Mesenchymal stem cell (in vitro differentiated cells and primary cell): ENCODE measurements around the gene DPYD.

ENCODE experiments used
- DNase-seq: peaks from one replicate; pipeline ENCODE4 v3.0.0-alpha.2; 2013
- H2AFZ ChIP-seq: one replicate; pipeline ENCODE4 v1.6.1; 2013; ENCODE audit warnings: low read depth, mild to moderate bottlenecking, control low read depth, inconsistent platforms, low read length, moderate library complexity
- H2AK5ac ChIP-seq: 2 replicates; pipeline ENCODE4 v1.6.1; 2013; ENCODE audit warnings: low read length, moderate library complexity, mild to moderate bottlenecking, inconsistent platforms; ENCODE audit not compliant: severe bottlenecking
- H2BK120ac ChIP-seq: one replicate; pipeline ENCODE4 v1.6.1; 2013; ENCODE audit warnings: low read depth, mild to moderate bottlenecking, inconsistent platforms, low read length, moderate library complexity
- H2BK12ac ChIP-seq, 2 experiments: one replicate each; pipeline ENCODE4 v1.6.1; 2013; ENCODE audit warnings: inconsistent platforms in 2 of 2, low read length in 2 of 2, mild to moderate bottlenecking in 2 of 2, moderate library complexity in 2 of 2, control low read depth in 1 of 2
- H2BK15ac ChIP-seq: one replicate; pipeline ENCODE4 v1.6.1; 2013; ENCODE audit warnings: mild to moderate bottlenecking, low read depth, inconsistent platforms; ENCODE audit not compliant: poor library complexity, severe bottlenecking
- H2BK5ac ChIP-seq: 2 replicates; pipeline ENCODE4 v1.6.1; 2013; ENCODE audit warnings: low read depth, mild to moderate bottlenecking, low read length, control low read depth, inconsistent platforms; ENCODE audit not compliant: poor library complexity, severe bottlenecking
- H3K14ac ChIP-seq, 2 experiments: one replicate each; pipeline ENCODE4 v1.6.1; 2013; ENCODE audit warnings: inconsistent platforms in 2 of 2, low read length in 2 of 2, control low read depth in 1 of 2, mild to moderate bottlenecking in 1 of 2, moderate library complexity in 1 of 2
- H3K18ac ChIP-seq, 2 experiments: one replicate each; pipeline ENCODE4 v1.6.1; 2013; ENCODE audit warnings: inconsistent platforms in 2 of 2, low read length in 2 of 2, control low read depth in 1 of 2, low read depth in 1 of 2, mild to moderate bottlenecking in 1 of 2
- H3K23ac ChIP-seq, 2 experiments: one replicate each; pipeline ENCODE4 v1.6.1; 2013; ENCODE audit warnings: inconsistent platforms in 2 of 2, low read length in 2 of 2, mild to moderate bottlenecking in 2 of 2, moderate library complexity in 2 of 2, control low read depth in 1 of 2
- H3K27ac ChIP-seq: 2 replicates; pipeline ENCODE4 v1.5.1; 2013; ENCODE audit warnings: mild to moderate bottlenecking, moderate library complexity, low read length, control low read depth, inconsistent platforms; ENCODE audit not compliant: poor library complexity, severe bottlenecking
- H3K27me3 ChIP-seq, 2 experiments: 2 replicates each; pipeline versions ENCODE4 v1.6.1 to v1.7.0; 2013; ENCODE audit warnings: low read length in 2 of 2, mild to moderate bottlenecking in 2 of 2, moderate library complexity in 2 of 2, control low read depth in 1 of 2, inconsistent platforms in 1 of 2; ENCODE audit not compliant: control insufficient read depth in 1 of 2, insufficient read depth in 1 of 2
- H3K36me3 ChIP-seq, 2 experiments: 2 replicates each; pipeline versions ENCODE4 v1.6.1 to v1.7.0; 2013; ENCODE audit warnings: low read length in 2 of 2, control low read depth in 1 of 2, inconsistent platforms in 1 of 2, low read depth in 1 of 2, mild to moderate bottlenecking in 1 of 2; ENCODE audit not compliant: insufficient read depth in 2 of 2, control insufficient read depth in 1 of 2
- H3K4ac ChIP-seq, 2 experiments: one replicate each; pipeline ENCODE4 v1.6.1; 2013; ENCODE audit warnings: inconsistent platforms in 2 of 2, low read length in 2 of 2, mild to moderate bottlenecking in 2 of 2, moderate library complexity in 2 of 2, control low read depth in 1 of 2, low read depth in 1 of 2
- H3K4me1 ChIP-seq: 2 replicates; pipeline ENCODE4 v1.6.1; 2013; ENCODE audit warnings: low read depth, low read length, control low read depth; ENCODE audit not compliant: control insufficient read depth, insufficient read depth
- H3K4me2 ChIP-seq: 2 replicates; pipeline ENCODE4 v1.6.1; 2013; ENCODE audit warnings: low read length, mild to moderate bottlenecking, inconsistent platforms; ENCODE audit not compliant: poor library complexity, severe bottlenecking
- H3K4me3 ChIP-seq, 2 experiments: 2 replicates each; pipeline versions ENCODE4 v1.5.1 to v1.7.0; 2013; ENCODE audit warnings: low read length in 2 of 2, mild to moderate bottlenecking in 2 of 2, control low read depth in 1 of 2, low read depth in 1 of 2; ENCODE audit not compliant: insufficient read depth in 1 of 2
- H3K79me1 ChIP-seq: replicated peaks from 2 replicates; pipeline ENCODE4 v1.6.1; 2013; ENCODE audit warnings: mild to moderate bottlenecking, control low read depth, low read length, inconsistent platforms; ENCODE audit not compliant: poor library complexity, severe bottlenecking
- H3K9ac ChIP-seq: 2 replicates; pipeline ENCODE4 v1.7.0; 2013; ENCODE audit warnings: mild to moderate bottlenecking, low read length, moderate library complexity
- H3K9me3 ChIP-seq: 2 replicates; pipeline ENCODE4 v1.7.0; 2013; ENCODE audit warnings: mild to moderate bottlenecking, low read length; ENCODE audit not compliant: control insufficient read depth
- H4K8ac ChIP-seq: one replicate; pipeline ENCODE4 v1.6.1; 2013; ENCODE audit warnings: inconsistent platforms, mild to moderate bottlenecking, low read length, moderate library complexity
- H4K91ac ChIP-seq: one replicate; pipeline ENCODE4 v1.6.1; 2013; ENCODE audit warnings: mild to moderate bottlenecking, low read length, inconsistent platforms
- WGBS: methylation state at CpG from one replicate; pipeline ENCODE4 v1.1.7; 2013; ENCODE audit warnings: mixed read lengths; 5-methylcytosine and 5-hydroxymethylcytosine counted together

Gene DPYD

GRCh38 chr1:97160818-97161217, 760.0 kb downstream of the DPYD start:
- H3K27me3 ChIP-seq: no peaks in the 10 kb centered on the region
- H2AK5ac ChIP-seq: no peak overlapping the region
- no peak overlapping the region for H2BK5ac ChIP-seq
- no peak overlapping the region for H4K8ac ChIP-seq
- H3K18ac ChIP-seq: no peak overlapping the region
- H2BK12ac ChIP-seq: no peak overlapping the region
- no peak overlapping the region for H3K14ac ChIP-seq
- no peak overlapping the region for H3K27ac ChIP-seq
- no peak overlapping the region for H2AFZ ChIP-seq
- no peak overlapping the region for H3K4me2 ChIP-seq
- H3K4ac ChIP-seq: no peak overlapping the region
- H3K79me1 ChIP-seq: no peaks in the 10 kb centered on the region
- DNase-seq: no peak
- H3K23ac ChIP-seq: no peak overlapping the region
- H4K91ac ChIP-seq: no peak overlapping the region
- no peak overlapping the region for H2BK15ac ChIP-seq
- no peaks in the 10 kb centered on the region for H3K4me1 ChIP-seq
- no peaks in the 10 kb centered on the region for H3K36me3 ChIP-seq
- H3K4me3 ChIP-seq: no peak overlapping the region
- WGBS: 93% methylated on average over 4 of the region's 4 CpGs
- no peak overlapping the region for H2BK120ac ChIP-seq
- peaks cover 6% of the 10 kb centered on the region for H3K9me3 ChIP-seq
- peak overlapping the region; percentile 42 for H3K9ac ChIP-seq

GRCh38 chr1:97159342-97159741, 761.5 kb downstream of the DPYD start:
- Histone ChIP-seq H3K4ac (no peak overlapping the region), H4K8ac (no peak overlapping the region), H2BK5ac (no peak overlapping the region), H3K18ac (no peak overlapping the region), H2BK12ac (no peak overlapping the region), H3K23ac (no peak overlapping the region), H3K79me1 (no peaks in the 10 kb centered on the region), H3K4me2 (no peak overlapping the region), H3K4me1 (no peaks in the 10 kb centered on the region), H2AFZ (no peak overlapping the region), H3K27me3 (no peaks in the 10 kb centered on the region), H2BK120ac (no peak overlapping the region), H3K27ac (no peak overlapping the region), H3K9me3 (peaks cover 6% of the 10 kb centered on the region), H3K14ac (no peak overlapping the region), H2BK15ac (no peak overlapping the region), H2AK5ac (no peak overlapping the region), H3K4me3 (no peak overlapping the region), H4K91ac (no peak overlapping the region), H3K36me3 (no peaks in the 10 kb centered on the region), H3K9ac (no peak overlapping the region)
- DNase-seq: no peak

GRCh38 chr1:97158691-97159096, 762.1 kb downstream of the DPYD start:
- H2BK5ac ChIP-seq: no peak overlapping the region
- H2BK15ac ChIP-seq: no peak overlapping the region
- H2BK120ac ChIP-seq: no peak overlapping the region
- no peak overlapping the region for H3K4me3 ChIP-seq
- H2AK5ac ChIP-seq: no peak overlapping the region
- H2BK12ac ChIP-seq: no peak overlapping the region
- no peak overlapping the region for H3K27ac ChIP-seq
- H2AFZ ChIP-seq: no peak overlapping the region
- H4K8ac ChIP-seq: no peak overlapping the region
- no peak overlapping the region for H3K4ac ChIP-seq
- H3K4me1 ChIP-seq: no peaks in the 10 kb centered on the region
- H3K23ac ChIP-seq: no peak overlapping the region
- H3K9ac ChIP-seq: no peak overlapping the region
- H3K14ac ChIP-seq: no peak overlapping the region
- no peaks in the 10 kb centered on the region for H3K79me1 ChIP-seq
- H3K18ac ChIP-seq: no peak overlapping the region
- DNase-seq: no peak
- H4K91ac ChIP-seq: no peak overlapping the region
- no peak overlapping the region for H3K4me2 ChIP-seq
- no peaks in the 10 kb centered on the region for H3K36me3 ChIP-seq
- H3K27me3 ChIP-seq: no peaks in the 10 kb centered on the region
- H3K9me3 ChIP-seq: peaks cover 6% of the 10 kb centered on the region
- WGBS: no CpG with 5 or more reads among the region's 1 CpG

- DNase-seq: no peak
- Histone ChIP-seq H3K23ac (no peak overlapping the region), H3K14ac (no peak overlapping the region), H3K9me3 (no peaks in the 10 kb centered on the region), H2AK5ac (no peak overlapping the region), H3K36me3 (no peaks in the 10 kb centered on the region), H4K91ac (no peak overlapping the region), H3K4ac (no peak overlapping the region), H3K18ac (no peak overlapping the region), H2BK12ac (no peak overlapping the region), H3K9ac (no peak overlapping the region), H3K4me3 (no peak overlapping the region), H4K8ac (no peak overlapping the region), H3K27ac (no peak overlapping the region), H2AFZ (no peak overlapping the region), H2BK5ac (no peak overlapping the region), H3K27me3 (no peaks in the 10 kb centered on the region), H3K4me1 (no peaks in the 10 kb centered on the region), H2BK15ac (no peak overlapping the region), H3K4me2 (no peak overlapping the region), H3K79me1 (no peaks in the 10 kb centered on the region), H2BK120ac (no peak overlapping the region)
- no CpG with 5 or more reads among the region's 1 CpG for WGBS
Measured at GRCh38 chr1:97157991-97158390, 762.8 kb downstream of the DPYD start.
